Esophagus muscularis mucosa (tissue), 3 donors: ENCODE data around the gene ESYT3.

Experiments
- POLR2AphosphoS5 ChIP-seq, 2 donors: sonication (generic); formaldehyde crosslinking; IDR thresholded peaks; one replicate each; pipeline ENCODE4 v1.6.1; 2017; ENCODE audit warnings: antibody characterized with exemption in 2 of 2
- TF ChIP-seq, protein P1 (sequence below), 3 experiments: fragments of 200-600 bp in 2 of 3; fragments of 450-650 bp in 1 of 3; sonication (generic) in 2 of 3; IDR thresholded peaks; one replicate each; pipeline ENCODE4 v1.5.1; 2017 to 2019; ENCODE audit warnings: antibody characterized with exemption in 3 of 3, mild to moderate bottlenecking in 2 of 3, moderate library complexity in 1 of 3

DNA sequence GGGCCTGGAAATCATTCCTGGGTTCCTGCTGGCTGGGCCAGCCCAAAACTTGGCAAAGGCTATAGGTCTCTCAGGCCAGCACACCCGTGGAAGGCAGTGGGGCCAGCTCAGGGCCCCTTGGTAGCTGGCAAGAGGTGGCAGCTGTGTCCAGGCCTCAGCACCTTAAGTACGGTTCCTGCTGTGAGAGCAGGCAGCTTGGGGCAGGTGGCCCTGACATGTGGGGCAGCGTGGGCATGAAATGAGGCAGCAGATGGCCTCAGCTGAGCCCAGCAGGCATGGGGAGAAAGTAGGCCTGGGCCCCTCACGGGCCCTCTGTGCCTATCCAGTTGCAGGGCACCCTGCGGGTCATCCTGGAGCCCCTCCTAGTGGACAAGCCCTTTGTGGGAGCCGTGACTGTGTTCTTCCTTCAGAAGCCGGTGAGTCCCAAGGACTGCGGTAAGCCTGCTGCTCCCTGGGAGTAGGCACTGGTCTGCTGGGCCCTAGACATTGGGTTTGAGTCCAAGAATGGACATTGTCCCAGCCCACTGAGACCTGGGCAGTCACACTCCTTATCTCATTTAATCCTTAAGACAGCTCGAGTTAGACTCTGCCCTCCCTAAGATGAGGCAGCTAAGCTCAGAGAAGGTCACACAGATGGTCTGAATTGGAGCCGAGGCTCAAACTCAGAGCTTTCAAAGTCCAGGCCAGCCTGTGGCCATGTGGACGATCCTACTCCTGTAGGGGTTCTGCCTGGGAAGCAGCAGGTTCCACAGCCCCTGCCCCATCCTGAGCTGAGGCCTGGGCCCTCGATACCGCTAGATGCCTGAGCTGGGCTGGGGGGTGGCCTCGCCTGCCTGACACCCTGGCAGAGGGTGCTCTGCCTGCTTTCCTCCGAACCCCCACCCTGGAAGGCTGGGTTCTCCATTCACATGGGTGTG is 25.5 kb downstream of the ESYT3 start:
- TF ChIP-seq, protein P1, sequence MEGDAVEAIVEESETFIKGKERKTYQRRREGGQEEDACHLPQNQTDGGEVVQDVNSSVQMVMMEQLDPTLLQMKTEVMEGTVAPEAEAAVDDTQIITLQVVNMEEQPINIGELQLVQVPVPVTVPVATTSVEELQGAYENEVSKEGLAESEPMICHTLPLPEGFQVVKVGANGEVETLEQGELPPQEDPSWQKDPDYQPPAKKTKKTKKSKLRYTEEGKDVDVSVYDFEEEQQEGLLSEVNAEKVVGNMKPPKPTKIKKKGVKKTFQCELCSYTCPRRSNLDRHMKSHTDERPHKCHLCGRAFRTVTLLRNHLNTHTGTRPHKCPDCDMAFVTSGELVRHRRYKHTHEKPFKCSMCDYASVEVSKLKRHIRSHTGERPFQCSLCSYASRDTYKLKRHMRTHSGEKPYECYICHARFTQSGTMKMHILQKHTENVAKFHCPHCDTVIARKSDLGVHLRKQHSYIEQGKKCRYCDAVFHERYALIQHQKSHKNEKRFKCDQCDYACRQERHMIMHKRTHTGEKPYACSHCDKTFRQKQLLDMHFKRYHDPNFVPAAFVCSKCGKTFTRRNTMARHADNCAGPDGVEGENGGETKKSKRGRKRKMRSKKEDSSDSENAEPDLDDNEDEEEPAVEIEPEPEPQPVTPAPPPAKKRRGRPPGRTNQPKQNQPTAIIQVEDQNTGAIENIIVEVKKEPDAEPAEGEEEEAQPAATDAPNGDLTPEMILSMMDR (IDR thresholded peaks at IDR 0.05): no peak
- TF ChIP-seq POLR2AphosphoS5 (IDR thresholded peaks at IDR 0.05): no peak
